HG03196 (cell line): Measurements from ENCODE around the gene TTC38.
A peak's percentile ranks its signal among the peaks of the same experiment; 100 is the strongest.

ENCODE experiments used
- ATAC-seq: cut with Tn5 transposase; IDR thresholded peaks from one replicate; pipeline ENCODE4 v1.9.1; 2021; ENCODE audit not compliant: unreplicated experiment

The TTC38 gene

DNA sequence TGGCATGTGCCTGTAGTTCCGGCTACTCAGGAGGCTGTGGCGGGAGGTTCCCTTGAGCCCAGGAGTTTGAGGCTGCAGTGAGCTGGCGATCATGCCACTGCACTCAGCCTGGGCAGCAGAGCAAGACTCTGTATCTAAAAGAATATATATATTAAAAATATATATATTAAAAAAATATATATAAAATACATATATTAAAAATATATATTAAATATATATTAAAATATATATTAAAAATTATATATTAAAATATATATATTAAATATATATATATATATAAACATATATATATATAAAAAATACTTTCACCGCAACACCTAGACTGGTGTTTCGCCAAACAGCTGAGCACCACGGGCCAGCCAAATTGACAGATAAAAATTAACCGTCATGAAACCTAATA, 8.8 kb downstream of the TTC38 start:
- no peak for ATAC-seq

- ATAC-seq = no peak
Observed at GRCh38 chr22:46278656-46279645, 11.1 kb downstream of the TTC38 start.

GRCh38 chr22:46280063-46280817, 12.4 kb downstream of the TTC38 start:
- no peak for ATAC-seq

DNA sequence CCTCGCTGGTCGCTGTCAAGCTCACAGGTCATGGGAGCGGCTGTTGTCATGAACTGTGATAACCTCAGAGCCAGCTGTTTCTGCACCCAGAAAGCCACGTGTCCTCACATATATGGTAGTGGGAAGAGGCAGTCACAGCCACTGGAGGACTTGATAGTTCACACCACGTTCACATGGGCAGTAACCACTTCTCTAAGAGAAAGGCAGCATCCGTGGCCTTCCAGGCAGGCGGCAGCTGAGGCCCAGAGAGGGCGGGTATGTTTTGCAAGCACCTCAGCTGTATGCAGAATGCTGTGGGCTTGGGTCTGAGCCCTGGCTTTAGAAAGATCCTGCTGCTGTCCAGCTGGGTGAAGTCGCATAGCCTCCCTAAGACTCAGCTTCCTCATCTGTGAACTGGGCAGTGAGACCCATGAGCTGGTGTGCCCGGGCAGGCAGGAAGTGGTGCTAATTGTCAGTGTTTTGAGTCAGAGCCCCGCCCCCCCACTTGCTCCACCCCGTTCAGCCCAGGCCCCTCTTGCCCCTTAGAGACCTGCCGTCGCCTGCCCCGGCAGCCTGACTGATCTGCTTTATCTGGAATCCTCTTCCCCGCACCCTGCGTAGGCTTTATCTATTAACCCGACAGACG, 13.3 kb downstream of the TTC38 start:
- ATAC-seq = no peak

DNA sequence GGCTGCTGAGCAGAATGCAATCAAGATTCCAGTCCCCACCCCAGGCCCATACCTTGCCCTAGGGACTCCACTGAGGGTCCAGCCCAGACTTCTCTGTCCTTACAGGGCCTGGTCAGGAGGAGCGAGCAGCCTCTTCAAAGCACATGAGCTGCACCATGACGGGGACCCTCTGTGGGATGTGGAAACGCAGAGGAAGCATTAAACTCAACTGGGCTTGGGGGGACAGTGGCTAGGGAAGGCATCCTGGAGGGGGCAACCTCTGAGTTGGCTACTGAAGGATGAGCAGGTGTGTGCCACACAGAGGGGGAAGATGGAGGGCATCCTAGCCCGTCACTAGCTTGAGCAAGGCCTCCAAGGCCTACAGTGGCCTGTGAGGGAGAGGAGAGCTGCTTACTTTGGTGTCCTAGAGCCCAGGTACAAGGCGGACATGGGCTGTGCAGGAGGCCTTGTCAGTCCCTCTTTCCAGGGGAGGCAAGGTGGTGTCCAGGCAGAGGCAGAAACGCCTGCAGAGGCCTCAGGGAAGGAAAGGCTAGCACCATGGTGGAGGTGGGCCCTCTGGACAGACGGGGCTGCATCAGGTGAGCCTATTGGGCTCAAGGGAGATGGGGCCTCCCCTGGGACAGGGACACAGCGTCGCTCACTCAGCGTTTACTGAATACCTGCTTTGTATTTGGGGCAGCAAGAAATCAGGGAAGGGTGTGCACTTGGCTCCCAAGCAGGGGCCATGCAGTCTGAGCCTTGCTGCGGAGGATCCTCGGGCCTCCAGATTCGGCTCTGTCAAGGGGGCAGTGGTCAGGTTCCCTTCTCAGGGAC, 14.3 kb downstream of the TTC38 start:
- no peak for ATAC-seq

DNA sequence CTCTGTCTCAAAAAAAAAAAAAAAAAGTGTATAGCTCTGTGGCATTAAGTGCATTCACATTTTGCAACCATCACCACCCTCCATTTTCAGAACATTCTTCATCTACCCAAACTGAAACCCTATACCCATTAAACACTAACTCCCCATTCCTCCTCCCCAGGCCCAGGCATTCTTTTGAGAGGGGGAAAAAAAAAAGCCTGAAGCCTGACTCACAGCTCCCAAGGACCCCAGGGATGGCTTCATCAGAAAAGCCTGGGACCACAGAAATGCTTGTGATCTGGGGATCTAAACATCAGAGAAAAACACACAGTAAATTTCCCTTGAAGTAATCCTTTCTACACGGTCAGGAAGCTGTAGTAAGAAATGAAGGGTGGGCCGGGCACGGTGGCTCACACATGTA, 18.2 kb downstream of the TTC38 start:
- ATAC-seq = no peak

GRCh38 chr22:46286941-46287872, 19.4 kb downstream of the TTC38 start:
- no peak for ATAC-seq

GRCh38 chr22:46287873-46288751, 20.3 kb downstream of the TTC38 start:
- ATAC-seq = peak; percentile 70

DNA sequence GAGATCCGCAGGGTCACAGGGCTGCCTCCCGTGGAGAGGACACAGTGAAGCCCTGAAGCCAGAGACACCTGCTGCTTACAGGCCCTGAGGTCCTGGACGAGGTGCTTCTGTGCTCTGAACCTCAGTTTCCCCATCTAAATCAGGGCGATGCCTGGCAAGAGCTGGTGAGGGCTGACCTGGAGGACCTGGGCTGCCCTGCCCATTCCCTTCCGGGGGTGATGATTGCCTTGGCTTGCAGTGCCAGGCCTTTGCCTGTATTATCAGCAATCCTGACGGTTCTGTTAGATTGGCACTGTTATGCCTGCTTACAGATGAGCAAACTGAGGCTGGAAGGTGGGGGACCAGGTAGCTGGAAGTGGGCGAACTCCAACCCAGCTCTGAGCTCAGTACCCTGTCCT, 21.0 kb downstream of the TTC38 start:
- ATAC-seq = no peak

DNA sequence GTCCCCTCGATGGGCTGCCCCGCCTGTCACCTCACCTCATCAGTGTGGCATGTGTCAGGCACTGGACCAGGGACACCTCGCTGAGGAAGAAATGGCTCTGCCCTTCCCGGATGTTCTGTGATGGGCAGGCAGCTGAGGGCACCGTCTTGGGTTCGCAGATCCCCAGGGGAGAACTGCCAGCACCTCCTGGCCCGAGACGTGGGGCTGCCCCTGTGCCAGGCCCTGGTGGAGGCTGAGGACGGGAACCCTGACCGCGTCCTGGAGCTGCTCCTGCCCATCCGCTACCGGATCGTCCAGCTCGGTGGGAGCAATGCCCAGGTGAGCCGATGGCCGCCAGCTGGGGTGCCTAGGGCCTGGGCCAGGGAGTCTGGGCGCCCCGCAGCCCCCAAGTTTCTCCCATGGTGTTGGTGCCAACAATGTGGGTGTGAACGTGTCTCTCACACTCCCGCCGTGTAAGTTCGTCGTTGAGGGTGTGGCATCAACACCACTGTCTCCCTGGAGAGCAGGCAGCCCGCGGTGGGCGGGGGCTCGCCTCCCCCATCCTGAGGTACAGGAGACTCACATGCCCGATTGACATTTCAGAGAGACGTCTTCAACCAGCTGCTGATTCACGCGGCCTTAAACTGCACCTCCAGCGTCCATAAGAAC, 21.6 kb downstream of the TTC38 start:
- no peak for ATAC-seq

DNA sequence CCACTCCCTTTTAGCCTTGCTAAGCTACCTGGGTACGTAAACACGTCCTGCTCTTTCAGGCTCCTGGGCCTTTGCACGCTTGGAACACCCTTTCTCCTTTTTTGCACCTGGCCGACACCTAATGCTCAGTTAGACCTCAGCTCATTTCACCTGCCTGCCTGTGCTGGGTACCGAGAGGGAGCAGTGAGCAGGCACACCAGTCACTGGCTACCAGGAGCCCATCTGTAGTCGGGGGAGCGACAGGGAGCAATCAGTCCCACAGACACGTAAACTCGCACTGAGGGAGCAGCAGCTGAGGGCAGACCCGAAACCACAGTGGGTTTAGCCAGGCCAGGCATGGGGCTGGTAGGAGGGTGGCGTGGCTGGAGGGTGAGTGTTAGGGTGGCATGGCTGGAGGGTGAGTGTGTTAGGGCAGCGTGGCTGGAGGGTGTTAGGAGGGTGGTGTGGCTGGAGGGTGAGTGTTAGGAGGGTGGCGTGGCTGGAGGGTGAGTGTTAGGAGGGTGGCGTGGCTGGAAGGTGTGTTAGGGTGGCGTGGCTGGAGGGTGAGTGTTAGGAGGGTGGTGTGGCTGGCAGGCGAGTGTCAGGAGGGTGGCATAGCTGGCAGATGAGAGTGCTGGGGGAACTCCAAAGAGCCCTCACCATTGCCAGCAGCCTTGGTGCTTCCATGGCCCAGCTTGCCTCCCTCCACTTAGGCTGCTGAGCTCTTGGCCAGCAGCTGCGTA, 22.5 kb downstream of the TTC38 start:
- ATAC-seq = no peak

DNA sequence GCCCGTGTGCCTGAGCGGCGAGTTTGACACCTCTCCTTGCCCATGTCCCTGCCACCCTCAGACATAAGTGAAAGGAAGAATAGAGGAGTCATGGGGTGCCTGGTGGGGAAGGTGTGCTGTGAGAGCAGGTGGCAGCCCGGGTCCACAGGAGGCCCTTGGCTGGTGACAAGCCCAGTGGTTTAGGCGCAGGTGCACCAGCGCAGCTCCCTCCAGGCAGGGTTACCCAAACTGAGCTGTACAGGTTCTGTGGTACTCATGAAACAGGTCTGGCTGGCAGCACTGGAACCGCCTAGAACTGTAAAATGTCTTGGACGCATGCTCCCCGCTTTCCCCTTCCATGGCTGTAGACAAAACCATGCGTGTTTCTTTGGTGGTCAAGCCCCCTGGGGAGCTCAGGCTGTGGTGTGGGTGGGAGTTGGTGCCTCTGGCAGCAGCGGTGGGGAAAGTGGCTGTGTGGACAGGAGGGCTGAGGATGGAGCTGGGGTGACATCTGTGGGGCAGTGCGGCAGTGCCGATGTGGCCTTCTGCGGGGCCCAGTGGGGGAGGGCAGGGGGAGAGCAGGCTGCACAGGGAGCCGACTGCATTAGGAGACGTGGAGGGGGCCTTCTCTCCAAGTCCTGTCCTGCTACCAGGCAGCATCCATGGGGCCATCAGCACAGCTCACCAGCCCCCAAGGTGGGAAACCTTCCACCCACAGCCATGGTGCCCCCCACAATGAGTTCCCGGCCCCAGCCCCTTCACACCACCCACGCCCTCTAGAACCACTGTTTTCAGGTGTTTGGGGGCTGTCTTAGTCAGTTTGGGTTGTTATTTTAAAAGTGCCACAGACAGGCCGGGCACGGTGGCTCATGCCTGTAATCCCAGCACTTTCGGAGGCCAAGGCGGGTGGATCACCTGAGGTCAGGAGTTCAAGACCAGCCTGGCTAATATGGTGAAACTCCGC, 23.3 kb downstream of the TTC38 start:
- ATAC-seq = no peak

- ATAC-seq = no peak
Observed at GRCh38 chr22:46292173-46292572, 24.4 kb downstream of the TTC38 start.

GRCh38 chr22:46292732-46293131, 24.9 kb downstream of the TTC38 start:
- ATAC-seq = no peak

DNA sequence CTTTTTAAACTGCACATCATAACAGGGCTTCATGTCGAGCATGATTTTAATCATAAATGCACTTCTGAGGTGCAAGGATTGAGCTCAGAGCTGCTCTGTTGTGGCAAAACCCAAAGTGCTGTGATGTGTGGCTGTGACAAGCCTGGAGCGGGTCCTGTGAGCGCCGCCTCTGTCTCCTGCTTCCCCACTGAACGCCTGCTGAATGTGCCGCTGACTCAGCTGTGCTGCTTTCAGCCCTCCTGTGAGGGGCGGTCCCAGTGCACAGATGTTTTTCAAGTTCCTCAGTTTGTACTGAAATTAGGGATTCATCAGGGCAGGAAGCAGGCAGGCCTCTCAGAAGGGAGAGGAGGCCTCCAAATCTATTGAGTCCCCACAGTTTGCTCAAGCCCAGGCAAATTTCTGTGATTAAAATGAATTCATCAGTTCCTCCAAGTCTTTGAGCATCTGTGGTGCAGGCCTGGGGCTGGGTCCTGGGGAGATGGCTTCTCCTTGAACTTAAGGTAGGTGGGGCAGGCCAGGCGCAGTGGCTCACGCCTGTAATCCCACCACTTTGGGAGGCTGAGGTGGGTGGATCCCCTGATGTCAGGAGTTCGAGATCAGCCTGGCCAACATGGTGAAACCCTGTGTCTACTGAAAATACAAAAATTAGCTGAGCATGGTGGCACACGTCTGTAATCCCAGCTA, 25.9 kb downstream of the TTC38 start:
- ATAC-seq = no peak

DNA sequence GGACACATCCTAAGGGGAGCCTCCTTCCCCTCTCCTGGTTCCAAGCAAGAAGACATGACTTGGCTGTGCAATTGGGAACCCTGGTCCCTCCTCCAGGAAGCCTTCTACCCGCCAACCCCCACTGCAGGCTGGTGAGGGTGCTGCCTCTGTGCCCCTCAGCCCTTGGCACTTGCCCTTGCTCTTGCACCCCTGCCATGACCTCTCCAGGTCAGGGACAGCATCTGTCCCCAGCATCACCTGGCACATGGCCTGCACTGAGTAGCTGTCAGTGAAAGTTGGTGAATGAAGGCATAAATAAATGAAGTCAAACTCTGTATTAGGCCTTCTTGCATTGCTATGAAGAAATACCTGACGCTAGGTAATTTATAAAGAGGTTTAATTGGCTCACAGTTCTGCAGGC, 27.0 kb downstream of the TTC38 start:
- no peak for ATAC-seq
